ENCODE data around the gene OSBP. TPM values are rescaled to one million over a fixed set of nuclear protein-coding genes. Genes with fewer than 3 reads are reported as not detected.
A peak's percentile ranks its signal among the peaks of the same experiment; 100 is the strongest.

OSBP gene
- polyA plus RNA-seq, 3 donors: 9.8 to 15.3 (median 11.9) TPM

- Mint-ChIP-seq H3K4me3 (peak overlapping the region; percentile 70 to 90), H3K4me1 (peaks cover 58% of the 10 kb centered on the region)
- no peak overlapping the region for H3K27ac ChIP-seq (ENCODE audit: low read depth in 1 of 2, low read length in 2 of 2)
Measured at GRCh38 chr11:59556917-59557348, 58.6 kb downstream of the OSBP start.

More at GRCh38 chr11:59556917-59557348, 58.6 kb downstream of the OSBP start:
- H3K27me3 ChIP-seq (ENCODE audit: control insufficient read depth in 2 of 2, insufficient read depth in 2 of 2, low read length in 2 of 2): peaks cover 17 to 36% of the 10 kb centered on the region in 2 donors
- peaks cover 45 to 59% of the 10 kb centered on the region in 2 donors for H3K4me1 ChIP-seq (ENCODE audit: control insufficient read depth in 1 of 2, insufficient read depth in 2 of 2, low read length in 2 of 2)
- no peak overlapping the region for H3K9ac ChIP-seq (ENCODE audit: insufficient read depth, low read length, poor library complexity, severe bottlenecking)
- H3K36me3 ChIP-seq (replicated peaks in 1 of 2; ENCODE audit: control insufficient read depth in 1 of 2, insufficient read depth in 2 of 2, low read length in 2 of 2): no peaks in the 10 kb centered on the region
- 9% methylated on average over 6 of the region's 13 CpGs for WGBS (ENCODE audit: insufficient coverage)
- no peak for DNase-seq
- peak overlapping the region in 1 of 3 experiments; percentile 64 for H3K4me3 ChIP-seq (replicated peaks in 1 of 3; ENCODE audit: low read depth in 2 of 3, low read length in 3 of 3)
- H3K79me2 ChIP-seq (ENCODE audit: insufficient read depth, low read length): no peaks in the 10 kb centered on the region
- H3K4me2 ChIP-seq (replicated peaks; ENCODE audit: extremely low read depth, low read length, poor library complexity, severe bottlenecking): peak overlapping the region; percentile 72
- Mint-ChIP-seq H3K36me3 (peaks cover 0 to 3% of the 10 kb centered on the region in 2 donors), H3K9me3 (peaks cover 2 to 18% (median 10%) of the 10 kb centered on the region in 7 donors), H3K27ac (peak overlapping the region in 1 of 7 donors; percentile 58), H3K27me3 (ENCODE audit: low read depth in 3 of 3) (peaks cover 42 to 53% (median 44%) of the 10 kb centered on the region in 3 donors)
- intact Hi-C loops (cut with micrococcal nuclease): no loop called here
- no peak overlapping the region for H2AFZ ChIP-seq (ENCODE audit: insufficient read depth, low read depth, low read length, poor library complexity, severe bottlenecking)
- peaks cover 0 to 6% of the 10 kb centered on the region in 2 donors for H3K9me3 ChIP-seq (replicated peaks in 1 of 2; ENCODE audit: control insufficient read depth in 1 of 2, insufficient read depth in 1 of 2, low read length in 2 of 2)
- no peaks in the 10 kb centered on the region for H4K20me1 ChIP-seq (ENCODE audit: insufficient read depth, low read length)
- TF ChIP-seq CTCF (IDR thresholded peaks at IDR 0.05): no peak

Measured in CD14-positive monocyte (primary cell).